IPS-NIHi7 (cell line): ENCODE data around the gene FAM53B.

Experiments
- DNase-seq: peaks from one replicate; pipeline ENCODE4 v3.0.0; 2012; ENCODE audit warnings: mixed read lengths; ENCODE audit errors: extremely low spot score

Gene FAM53B

GRCh38 chr10:124697837-124698544, 46.2 kb downstream of the FAM53B start:
- DNase-seq = peak; percentile 52

- no peak for DNase-seq
Observed at GRCh38 chr10:124697443-124697836, 46.7 kb downstream of the FAM53B start.

- no peak for DNase-seq
Observed at GRCh38 chr10:124696446-124697392, 47.5 kb downstream of the FAM53B start.

- DNase-seq = no peak
Observed at GRCh38 chr10:124695259-124695658, 48.9 kb downstream of the FAM53B start.

GRCh38 chr10:124694481-124695220, 49.5 kb downstream of the FAM53B start:
- no peak for DNase-seq

DNA sequence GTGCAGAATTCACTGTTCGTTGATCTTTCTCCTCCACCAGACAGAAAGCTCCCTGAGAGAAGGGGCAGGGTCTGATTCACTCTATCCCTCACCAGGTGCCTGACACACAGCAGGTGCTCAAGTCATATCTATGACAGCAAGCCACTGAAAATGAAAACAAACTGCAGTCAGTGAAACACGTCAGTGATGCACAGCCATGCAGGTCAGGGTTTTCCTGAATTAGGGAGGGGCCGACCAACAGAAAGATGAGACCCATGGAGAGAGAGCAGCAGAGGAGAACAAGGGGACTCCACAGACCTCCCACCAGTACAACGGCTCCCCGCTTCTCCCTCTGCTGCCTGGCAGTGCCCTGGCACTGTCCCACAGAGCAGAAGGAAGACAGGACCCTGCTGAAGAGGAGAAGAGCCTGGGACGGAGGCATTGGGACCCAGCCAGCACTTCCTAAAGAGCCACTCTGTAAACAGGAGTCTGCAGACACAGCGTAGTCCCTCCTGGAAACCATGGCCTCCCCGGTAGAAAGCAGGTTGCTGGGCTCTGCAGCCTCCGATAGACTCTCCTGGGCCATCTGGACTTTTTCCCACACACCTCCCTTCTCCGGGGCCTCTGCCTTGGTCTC, 50.3 kb downstream of the FAM53B start:
- no peak for DNase-seq

- no peak for DNase-seq
Observed at GRCh38 chr10:124693396-124693795, 50.8 kb downstream of the FAM53B start.

- DNase-seq = no peak
Observed at GRCh38 chr10:124692100-124692446, 52.1 kb downstream of the FAM53B start.

- DNase-seq = no peak
Observed at GRCh38 chr10:124691421-124692099, 52.6 kb downstream of the FAM53B start.

DNA sequence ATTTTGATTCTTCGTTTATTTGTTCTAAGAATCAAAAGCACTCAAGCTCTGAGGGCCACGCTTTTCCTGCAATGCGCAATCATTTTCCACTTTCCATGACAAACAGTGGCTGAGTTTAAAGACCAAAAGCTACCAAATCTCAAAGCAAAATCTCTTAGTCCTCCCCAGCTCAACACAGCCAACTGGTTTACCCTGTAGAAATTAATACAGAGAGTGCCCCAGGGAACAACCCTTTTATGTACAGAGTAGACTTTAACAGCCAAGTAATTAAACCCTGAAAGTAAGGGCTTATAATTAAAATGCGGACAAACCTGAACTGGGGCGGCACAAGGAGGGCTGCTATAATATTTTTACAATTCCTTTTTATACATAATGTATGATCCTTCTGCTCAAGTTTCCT, 53.2 kb downstream of the FAM53B start:
- DNase-seq = no peak

DNA sequence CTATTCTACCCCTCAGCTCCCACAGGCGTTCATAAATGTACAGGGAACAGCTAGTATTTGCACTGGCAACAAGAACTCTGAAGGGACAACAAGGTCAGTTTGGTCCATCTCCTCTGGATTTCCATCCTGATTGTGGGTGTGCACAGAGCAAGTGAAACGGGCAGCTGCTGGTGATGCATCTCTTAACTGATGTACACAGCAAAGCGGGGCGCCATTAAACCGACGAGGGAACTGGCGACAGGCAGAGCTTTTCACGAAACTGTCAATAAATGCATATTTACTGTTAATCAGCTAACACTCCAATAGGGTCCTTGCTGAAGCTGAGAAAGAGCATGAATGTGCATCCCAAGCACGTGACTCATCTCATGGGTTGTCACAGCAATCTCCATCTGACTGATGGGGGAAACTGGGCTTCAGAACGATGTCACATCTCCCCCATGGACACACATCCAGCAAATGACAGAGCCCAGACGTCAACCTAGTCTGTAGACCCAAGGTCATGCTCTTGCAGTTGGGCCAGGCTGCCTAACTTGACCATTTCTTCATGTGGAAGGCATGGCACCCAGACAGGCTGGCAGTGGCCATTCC, 54.2 kb downstream of the FAM53B start:
- no peak for DNase-seq

- no peak for DNase-seq
Observed at GRCh38 chr10:124688889-124689670, 55.1 kb downstream of the FAM53B start.

DNA sequence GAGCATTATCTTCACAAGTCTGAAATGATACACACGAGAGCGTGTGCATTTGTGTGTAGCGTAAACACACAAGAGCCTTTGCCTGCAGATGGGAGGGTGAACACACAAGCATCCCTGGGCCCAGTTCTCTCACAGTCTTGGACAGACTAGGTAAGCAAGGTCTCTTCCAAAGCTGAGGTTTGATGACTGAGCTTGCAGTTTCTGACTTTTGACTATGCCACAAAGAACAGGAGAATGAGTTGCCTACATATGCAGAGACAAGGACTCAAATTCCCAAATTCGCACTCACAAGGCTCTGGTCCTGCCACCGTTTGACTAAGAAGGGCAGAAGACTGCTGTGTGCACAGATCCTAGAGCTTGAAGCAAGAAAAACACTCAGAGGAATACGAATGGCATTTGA, 55.8 kb downstream of the FAM53B start:
- DNase-seq = no peak

- no peak for DNase-seq
Observed at GRCh38 chr10:124686707-124687376, 57.3 kb downstream of the FAM53B start.

DNA sequence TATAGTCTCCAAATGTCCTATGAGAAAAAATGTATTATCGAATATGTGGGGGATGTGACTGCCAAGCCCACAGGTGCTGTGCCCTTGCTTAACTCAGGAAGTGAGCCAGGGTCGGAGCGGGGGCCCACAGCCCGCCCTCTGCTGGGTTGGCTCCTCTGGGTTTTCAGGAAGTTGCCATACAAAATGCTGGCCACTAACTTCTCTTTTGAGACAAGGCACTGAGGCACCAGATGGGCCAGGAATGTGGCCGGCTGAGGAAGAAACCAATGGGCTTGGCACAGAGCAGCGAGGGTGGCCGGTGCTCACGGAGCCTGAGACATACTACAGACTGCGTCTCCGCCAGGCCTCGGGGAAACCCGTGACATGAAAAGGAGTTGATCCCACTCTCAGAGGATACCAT, 58.9 kb downstream of the FAM53B start:
- no peak for DNase-seq

GRCh38 chr10:124683814-124684213, 60.4 kb downstream of the FAM53B start:
- no peak for DNase-seq

GRCh38 chr10:124681626-124682552, 62.3 kb downstream of the FAM53B start:
- no peak for DNase-seq

GRCh38 chr10:124681091-124681490, 63.1 kb downstream of the FAM53B start:
- no peak for DNase-seq
